WERI-Rb-1 (cell line): ENCODE data around the gene WRAP53.
A peak's percentile ranks its signal among the peaks of the same experiment; 100 is the strongest.
"Not testable (repeated sequence)": the region's sequence is repeated elsewhere in the genome, so short reads cannot be mapped to it uniquely, and the experiment has no call there.

Source experiments
- DNase-seq: peaks from one replicate; pipeline ENCODE4 v3.0.0-alpha.2; 2020
- H3K27ac ChIP-seq: fragments of 250-450 bp; sonication (Bioruptor Pico); 2 replicates; pipeline ENCODE4 v1.5.1; 2020; ENCODE audit warnings: mild to moderate bottlenecking, moderate library complexity
- H3K27me3 ChIP-seq: fragments of 250-450 bp; sonication (Bioruptor Pico); 2 replicates; pipeline ENCODE4 v1.5.1; 2021; ENCODE audit warnings: mild to moderate bottlenecking, low read depth, moderate library complexity; ENCODE audit not compliant: insufficient read depth, severe bottlenecking
- H3K36me3 ChIP-seq: fragments of 250-450 bp; sonication (Bioruptor Pico); 2 replicates; pipeline ENCODE4 v1.5.1; 2020; ENCODE audit warnings: mild to moderate bottlenecking, moderate library complexity
- H3K4me3 ChIP-seq: 2 replicates; pipeline ENCODE4 v1.5.1; 2011; ENCODE audit warnings: low read depth, mild to moderate bottlenecking, control low read depth, low read length
- H3K9me3 ChIP-seq: fragments of 250-450 bp; sonication (Bioruptor Pico); 2 replicates; pipeline ENCODE4 v1.5.1; 2021; ENCODE audit warnings: mild to moderate bottlenecking, moderate library complexity; ENCODE audit not compliant: severe bottlenecking
- CTCF ChIP-seq: IDR thresholded peaks from 2 replicates; pipeline ENCODE4 v1.5.1; 2011; ENCODE audit warnings: low read depth, mild to moderate bottlenecking, control low read depth, inconsistent platforms, low read length

Gene WRAP53

GRCh38 chr17:7687908-7688807 is at the start of gene WRAP53:
WRAP53 (plus strand) TSS chr17:7688477; CDS start chr17:7688649, 172 bp downstream.
- H3K27ac ChIP-seq: peak within 1 kb of the TSS; percentile 99
- H3K9me3 ChIP-seq: no peaks in the 10 kb centered on the region
- no peaks in the 10 kb centered on the region for H3K27me3 ChIP-seq
- peaks cover 29% of the 10 kb centered on the region for H3K36me3 ChIP-seq
- peak within 1 kb of the TSS; percentile 96 for H3K4me3 ChIP-seq
- peak; percentile 87 for TF ChIP-seq CTCF
- peak; percentile 95 for DNase-seq

- no peak overlapping the region for H3K27ac ChIP-seq
- no peak for TF ChIP-seq CTCF
Observed at GRCh38 chr17:7640783-7641182, 47.5 kb upstream of the WRAP53 start.

GRCh38 chr17:7641635-7642034 is 46.6 kb upstream of the WRAP53 start:
- H3K9me3 ChIP-seq, H3K27ac ChIP-seq, DNase-seq, H3K27me3 ChIP-seq, H3K36me3 ChIP-seq, H3K4me3 ChIP-seq: not testable (repeated sequence)

More at GRCh38 chr17:7640783-7641182, 47.5 kb upstream of the WRAP53 start:
- no peaks in the 10 kb centered on the region for H3K9me3 ChIP-seq
- no peaks in the 10 kb centered on the region for H3K36me3 ChIP-seq
- H3K4me3 ChIP-seq: no peak overlapping the region
- no peak for DNase-seq
- no peaks in the 10 kb centered on the region for H3K27me3 ChIP-seq

GRCh38 chr17:7644775-7645174 is 43.5 kb upstream of the WRAP53 start:
- Histone ChIP-seq H3K4me3 (no peak overlapping the region), H3K27me3 (no peaks in the 10 kb centered on the region), H3K27ac (no peak overlapping the region), H3K36me3 (no peaks in the 10 kb centered on the region), H3K9me3 (no peaks in the 10 kb centered on the region)
- no peak for DNase-seq
- TF ChIP-seq CTCF: no peak

- Histone ChIP-seq H3K4me3 (no peak overlapping the region), H3K9me3 (no peaks in the 10 kb centered on the region), H3K27ac (no peak overlapping the region), H3K27me3 (no peaks in the 10 kb centered on the region), H3K36me3 (no peaks in the 10 kb centered on the region)
- TF ChIP-seq CTCF: no peak
- DNase-seq: no peak
Observed at GRCh38 chr17:7646457-7646856, 41.8 kb upstream of the WRAP53 start.

GRCh38 chr17:7647018-7647417 is 41.3 kb upstream of the WRAP53 start:
- Histone ChIP-seq H3K27ac (no peak overlapping the region), H3K36me3 (no peaks in the 10 kb centered on the region), H3K4me3 (no peak overlapping the region), H3K9me3 (no peaks in the 10 kb centered on the region), H3K27me3 (no peaks in the 10 kb centered on the region)
- DNase-seq: no peak
- no peak for TF ChIP-seq CTCF
